ENCODE results near the gene SMAD7.

DNA sequence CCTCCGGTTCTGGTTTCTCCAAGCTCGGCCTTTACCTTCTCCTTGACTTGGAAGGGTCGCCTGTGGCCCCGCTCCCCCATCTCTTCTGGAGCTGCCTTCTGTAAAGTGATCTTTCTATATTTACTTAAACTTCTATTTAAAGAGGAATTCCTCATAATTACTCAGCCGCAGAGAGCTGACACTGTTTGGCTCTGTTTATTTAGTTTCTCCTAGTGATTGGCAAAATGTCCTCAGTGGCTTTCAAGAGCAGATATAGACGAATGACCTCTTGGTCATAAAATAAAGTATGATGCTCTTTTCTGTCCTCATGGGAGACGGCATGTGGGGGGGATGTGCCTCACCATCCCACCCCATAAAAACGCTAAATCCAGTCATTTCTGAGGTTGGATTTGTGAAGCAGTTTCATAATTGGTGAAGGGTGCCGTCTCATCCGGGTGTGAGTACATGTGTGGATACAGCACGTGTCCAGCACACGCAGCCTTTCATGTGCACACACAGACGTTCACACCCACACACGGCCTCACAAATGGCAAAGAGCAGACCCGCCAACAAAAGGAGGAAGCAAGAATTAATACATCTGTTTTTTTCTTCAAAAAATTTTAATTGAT, 43.4 kb upstream of the SMAD7 start:
- TF ChIP-seq, protein P1, sequence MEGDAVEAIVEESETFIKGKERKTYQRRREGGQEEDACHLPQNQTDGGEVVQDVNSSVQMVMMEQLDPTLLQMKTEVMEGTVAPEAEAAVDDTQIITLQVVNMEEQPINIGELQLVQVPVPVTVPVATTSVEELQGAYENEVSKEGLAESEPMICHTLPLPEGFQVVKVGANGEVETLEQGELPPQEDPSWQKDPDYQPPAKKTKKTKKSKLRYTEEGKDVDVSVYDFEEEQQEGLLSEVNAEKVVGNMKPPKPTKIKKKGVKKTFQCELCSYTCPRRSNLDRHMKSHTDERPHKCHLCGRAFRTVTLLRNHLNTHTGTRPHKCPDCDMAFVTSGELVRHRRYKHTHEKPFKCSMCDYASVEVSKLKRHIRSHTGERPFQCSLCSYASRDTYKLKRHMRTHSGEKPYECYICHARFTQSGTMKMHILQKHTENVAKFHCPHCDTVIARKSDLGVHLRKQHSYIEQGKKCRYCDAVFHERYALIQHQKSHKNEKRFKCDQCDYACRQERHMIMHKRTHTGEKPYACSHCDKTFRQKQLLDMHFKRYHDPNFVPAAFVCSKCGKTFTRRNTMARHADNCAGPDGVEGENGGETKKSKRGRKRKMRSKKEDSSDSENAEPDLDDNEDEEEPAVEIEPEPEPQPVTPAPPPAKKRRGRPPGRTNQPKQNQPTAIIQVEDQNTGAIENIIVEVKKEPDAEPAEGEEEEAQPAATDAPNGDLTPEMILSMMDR (conservative IDR thresholded peaks at IDR 0.05 in 1 of 2, IDR thresholded peaks at IDR 0.05 in 1 of 2; ENCODE audit: low read depth in 1 of 2, low read length in 2 of 2), result no peak
- TF ChIP-seq EZH2 (IDR thresholded peaks at IDR 0.05; ENCODE audit: low read length, missing control alignments), result no peak

All from fibroblast of lung (primary cell).